A204.1 (cell line): ENCODE data around the gene ABHD17A.
A peak's percentile ranks its signal among the peaks of the same experiment; 100 is the strongest.
"Not testable (repeated sequence)": the region's sequence is repeated elsewhere in the genome, so short reads cannot be mapped to it uniquely, and the experiment has no call there.

ENCODE experiments used
- FAIRE-seq: peaks from 2 replicates; lab custom pipeline; 2012; peaks lifted over from hg19 to GRCh38; lab: Jason Lieb, UNC

ABHD17A gene

DNA sequence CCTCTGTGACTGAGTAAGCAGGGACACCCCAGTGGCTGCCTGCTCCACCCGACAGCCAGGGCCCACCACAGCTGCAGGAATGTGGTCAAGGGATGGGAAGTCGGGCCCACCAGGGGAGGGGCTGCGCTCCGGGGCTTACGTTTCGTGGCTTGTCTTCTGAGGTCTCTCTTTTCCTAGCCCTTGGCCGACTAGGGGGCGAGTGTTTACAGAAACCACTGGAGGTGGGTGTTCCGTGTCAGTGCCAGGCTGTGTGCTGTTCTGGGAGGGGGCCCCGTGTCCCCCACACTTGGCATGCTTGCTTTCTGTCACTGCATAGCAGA lies 24.4 kb upstream of the ABHD17A start:
- no peak for FAIRE-seq

GRCh38 chr19:1908364-1908678 lies 23.0 kb upstream of the ABHD17A start:
- FAIRE-seq = no peak

DNA sequence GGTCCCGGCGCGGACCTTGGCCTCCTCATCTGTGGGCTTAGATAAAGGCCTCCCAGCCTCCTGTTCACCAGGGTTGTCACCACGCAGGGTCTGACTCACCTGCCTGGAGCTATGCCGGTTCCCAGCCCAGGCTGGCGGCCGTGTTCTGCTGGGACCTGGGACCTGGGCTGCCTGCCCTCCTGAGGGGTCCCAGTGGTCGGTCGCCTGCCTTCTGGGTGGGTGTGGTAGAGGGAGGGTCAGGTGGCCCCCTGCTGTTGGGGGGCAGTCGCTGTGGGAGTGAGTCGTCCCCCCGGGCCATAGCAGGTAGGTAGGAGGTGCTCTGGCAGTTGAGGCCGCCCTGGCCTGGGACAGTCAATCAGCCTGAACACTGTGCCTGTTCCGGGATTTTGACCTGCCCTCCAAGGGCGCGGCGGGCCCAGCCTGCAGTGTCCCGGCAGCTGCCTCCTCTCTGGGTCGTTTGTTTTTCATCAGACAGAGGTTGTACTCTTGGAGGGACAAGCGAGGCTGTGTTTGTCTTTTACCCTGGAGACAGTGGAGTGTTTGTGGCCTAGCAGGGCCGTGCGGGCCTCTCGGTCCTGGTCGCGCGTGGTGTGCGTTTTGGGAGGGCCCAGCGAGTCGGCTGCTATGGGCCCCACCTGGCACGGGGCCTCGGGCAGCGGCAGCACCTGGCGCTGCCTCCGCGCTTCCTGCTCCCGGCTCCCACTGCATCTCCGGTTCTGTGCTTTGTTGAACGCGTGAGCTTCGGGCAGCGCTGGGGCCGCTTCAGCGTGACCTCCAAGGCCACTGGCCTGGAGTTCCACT lies 22.5 kb upstream of the ABHD17A start:
- no peak for FAIRE-seq

DNA sequence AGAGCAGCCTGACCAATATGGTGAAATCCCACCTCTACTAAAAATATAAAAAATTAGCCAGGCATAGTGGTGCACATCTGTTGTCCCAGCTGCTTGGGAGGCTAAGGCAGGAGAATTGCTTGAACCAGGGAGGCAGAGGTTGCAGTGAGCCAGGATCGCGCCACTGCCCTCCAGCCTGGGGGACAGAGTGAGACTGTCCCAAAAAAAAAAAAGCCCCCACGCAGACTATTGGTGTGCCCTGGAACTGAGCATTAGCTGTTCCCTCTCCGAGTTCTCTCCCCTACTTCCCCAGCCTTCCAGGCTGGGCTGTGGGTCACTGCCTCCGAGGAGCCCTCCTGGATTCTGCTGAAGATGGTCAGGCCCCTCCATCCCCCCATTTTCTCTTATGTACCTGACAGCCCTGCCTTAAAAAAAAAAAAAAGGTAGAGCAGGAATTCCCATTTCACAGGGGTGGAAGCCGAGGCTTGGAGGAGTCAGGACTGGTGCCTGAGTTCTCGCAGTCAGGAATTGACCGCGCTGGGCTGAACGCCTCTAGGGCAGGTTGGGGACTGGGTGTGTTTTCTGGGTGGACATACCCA lies 21.8 kb upstream of the ABHD17A start:
- no peak for FAIRE-seq

DNA sequence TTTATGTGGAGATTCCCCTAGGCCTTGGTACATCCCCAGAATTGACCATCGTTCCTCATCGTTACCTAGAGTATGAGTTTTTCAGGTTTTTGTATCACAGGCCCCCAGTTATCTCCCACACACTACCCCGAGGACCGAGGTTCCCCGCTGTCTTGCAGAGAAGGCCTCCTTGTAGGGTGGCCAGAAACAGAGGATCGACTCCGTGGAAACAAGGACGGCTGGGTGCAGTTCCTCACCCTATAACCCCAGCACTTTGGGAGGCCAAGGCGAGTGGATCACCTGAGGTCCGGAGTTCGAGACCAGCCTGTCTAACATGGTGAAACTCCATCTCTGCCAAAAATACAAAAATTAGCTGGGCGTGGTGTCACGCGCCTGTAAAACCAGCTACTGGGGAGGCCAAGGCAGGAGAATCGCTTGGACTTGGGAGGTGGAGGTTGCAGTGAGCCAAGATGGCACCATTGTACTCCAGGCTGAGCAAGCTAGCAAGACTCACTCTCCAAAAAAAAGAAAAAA lies 20.6 kb upstream of the ABHD17A start:
- no peak for FAIRE-seq

DNA sequence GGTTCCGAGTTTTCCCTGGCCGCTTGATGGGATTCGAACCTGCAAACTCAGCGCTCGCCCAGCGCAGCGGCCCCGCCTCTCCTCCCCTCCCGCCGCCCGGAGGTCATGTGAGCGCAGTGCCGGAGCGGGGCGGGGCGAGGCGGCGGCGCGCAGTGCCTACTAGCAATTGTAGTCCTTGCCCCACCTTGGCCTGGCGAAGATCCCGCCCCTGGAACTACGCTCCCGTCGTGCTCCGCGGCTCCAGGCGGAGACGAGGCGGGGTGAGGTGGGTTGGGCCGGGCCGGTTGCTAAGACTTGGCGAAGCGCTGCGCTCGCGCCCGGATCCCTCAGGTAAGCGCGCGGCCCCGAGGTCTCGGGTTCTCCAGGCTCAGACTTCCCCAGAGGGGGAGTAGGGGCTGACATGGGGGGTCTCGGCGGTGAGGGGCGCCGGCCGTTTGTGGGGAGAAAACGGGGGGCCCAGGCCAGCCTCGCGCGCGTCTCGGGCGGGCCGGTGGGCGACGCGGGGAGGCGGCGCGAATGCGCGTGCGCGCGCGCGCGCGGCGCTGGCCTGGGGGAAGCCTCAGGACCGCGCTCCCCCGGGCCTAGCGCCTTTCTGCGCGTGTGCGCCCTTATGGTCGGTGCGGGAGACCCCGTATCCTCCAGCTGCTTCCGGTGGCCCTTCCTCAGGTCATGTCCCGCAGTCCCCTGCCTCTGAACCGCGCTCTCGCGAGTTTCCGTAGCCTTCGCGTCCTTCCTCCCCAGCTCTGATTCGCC lies 20.0 kb upstream of the ABHD17A start, which contains the start of the genes ADAT3 and SCAMP4:
TSS of gene ADAT3 (plus strand) at position 290 of the 753 bp plus-strand sequence. CDS start 6,649 bp downstream, outside the sequence.
TSS of gene SCAMP4 (plus strand) at position 290 of the 753 bp plus-strand sequence. CDS start 9,621 bp downstream, outside the sequence.
- FAIRE-seq = peak; percentile 92

- FAIRE-seq = no peak
Observed at GRCh38 chr19:1904860-1905109, 19.5 kb upstream of the ABHD17A start.

- no peak for FAIRE-seq
Observed at GRCh38 chr19:1902923-1903322, 17.6 kb upstream of the ABHD17A start.

DNA sequence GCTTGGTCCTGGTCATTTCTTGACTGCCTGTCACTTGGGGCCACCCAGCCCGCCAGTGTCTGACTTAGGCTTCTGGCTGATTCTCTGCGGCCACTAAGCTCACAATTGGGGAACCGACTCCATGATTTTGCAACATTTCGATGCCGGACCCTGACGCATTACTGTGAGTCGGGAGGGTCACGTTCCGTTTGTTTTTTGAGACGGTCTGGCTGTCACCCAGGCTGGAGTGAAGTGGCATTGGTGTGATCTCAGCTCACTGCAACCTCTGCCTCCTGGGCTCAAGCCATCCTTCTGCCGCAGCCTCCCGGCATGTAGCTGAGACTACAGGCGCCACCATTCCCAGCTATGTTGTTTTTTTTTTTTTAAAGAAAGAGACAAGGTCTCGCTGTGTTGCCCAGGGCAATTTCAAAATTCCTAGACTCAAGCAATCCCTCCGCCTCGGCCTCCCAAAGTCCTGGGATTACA lies 16.7 kb upstream of the ABHD17A start:
- FAIRE-seq = no peak

GRCh38 chr19:1896508-1896907 lies 11.2 kb upstream of the ABHD17A start:
- FAIRE-seq = no peak

- no peak for FAIRE-seq
Observed at GRCh38 chr19:1893791-1894190, 8.5 kb upstream of the ABHD17A start.

- FAIRE-seq = no peak
Observed at GRCh38 chr19:1889907-1890306, 4.6 kb upstream of the ABHD17A start.

DNA sequence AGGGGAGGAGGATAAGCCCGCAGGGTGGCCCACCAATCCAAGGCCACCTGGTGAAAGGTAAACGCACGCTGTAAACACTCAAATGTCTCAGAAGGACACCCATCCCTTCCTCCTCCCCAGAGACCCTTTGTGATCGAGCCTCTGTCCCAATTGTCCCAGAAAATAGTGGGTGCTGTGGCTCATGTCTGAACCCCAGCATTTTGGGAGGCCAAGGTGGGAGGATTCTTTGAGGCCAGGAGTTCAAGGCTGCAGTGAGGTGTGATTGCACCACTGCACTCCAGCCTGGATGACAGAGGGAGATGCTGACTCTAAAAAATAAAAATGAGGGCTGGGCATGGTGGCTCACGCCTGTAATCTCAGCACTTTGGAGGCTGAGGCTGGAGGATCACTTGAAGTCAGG lies 3.1 kb upstream of the ABHD17A start:
- FAIRE-seq = no peak

- not testable (repeated sequence) for FAIRE-seq
Observed at GRCh38 chr19:1886360-1886759, 1.1 kb upstream of the ABHD17A start.

DNA sequence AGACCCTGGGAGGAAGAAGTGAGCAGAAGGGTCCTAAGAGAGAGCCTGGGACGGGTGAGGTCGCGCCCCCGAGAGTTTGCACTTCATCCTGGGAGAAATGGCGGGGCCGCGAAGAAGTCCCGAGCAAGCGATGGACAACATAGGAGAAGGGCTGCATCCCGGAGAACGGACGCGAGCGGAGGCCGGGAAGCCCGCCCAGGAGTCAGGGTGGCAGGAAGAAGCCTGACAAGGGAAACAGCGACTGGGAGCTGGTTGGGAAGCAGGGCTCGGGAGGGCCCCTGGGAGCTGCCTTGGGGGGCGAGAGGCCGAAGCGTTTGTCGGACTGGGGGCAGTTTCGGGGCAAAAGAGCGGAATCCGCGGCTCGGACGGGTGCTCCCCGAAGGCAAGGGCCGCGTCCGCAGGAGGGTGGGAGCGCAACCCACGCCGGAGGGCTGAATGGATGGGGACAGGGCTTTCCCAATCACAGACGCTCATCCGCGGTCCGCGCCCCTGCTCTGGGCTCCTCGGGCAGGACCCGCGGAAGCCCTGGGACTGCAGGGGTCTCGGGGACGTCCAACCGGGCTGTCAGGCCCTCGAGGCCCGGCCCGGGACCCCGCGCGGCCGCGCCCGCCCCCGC lies 469 bp downstream of the ABHD17A start:
- no peak for FAIRE-seq

DNA sequence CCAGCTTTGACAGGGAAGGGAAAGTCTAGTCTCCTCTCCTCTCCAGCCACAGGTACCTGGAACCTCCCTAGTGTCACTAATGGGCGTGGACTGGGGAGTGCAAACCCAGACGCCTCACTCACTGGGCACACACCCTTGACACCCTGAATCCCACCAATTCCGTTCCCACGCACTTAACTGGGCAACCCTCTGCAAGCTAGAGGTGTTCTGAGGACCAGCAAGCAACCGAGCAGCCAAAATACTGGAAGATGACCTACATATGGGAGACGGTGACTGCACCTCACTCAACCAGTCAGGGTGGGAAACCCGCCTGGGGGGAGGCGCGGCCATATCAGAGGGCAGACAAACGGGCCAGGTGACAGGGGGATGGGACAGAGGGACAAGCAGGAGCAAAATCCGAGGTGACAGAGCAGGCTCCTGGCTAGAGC lies 991 bp downstream of the ABHD17A start:
- no peak for FAIRE-seq

DNA sequence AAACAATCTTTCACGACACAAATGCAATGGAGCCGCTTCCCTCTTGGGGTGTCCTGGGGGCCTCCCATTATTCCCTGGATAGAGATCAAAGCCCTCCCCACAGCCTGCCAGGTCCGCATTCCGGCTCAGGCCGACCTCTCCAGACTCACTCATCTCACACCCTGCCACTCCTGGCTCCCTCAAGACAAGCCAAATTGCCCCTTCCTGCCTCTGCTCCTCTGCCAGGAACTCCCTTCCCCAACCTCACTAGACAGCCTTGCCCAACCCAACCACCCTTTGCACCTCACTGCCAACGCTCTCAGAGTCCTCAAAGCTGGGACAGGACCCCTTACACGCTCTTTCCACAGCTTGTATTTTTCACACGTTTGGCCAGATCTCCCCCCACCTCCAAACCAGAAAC lies 1.5 kb downstream of the ABHD17A start:
- no peak for FAIRE-seq

DNA sequence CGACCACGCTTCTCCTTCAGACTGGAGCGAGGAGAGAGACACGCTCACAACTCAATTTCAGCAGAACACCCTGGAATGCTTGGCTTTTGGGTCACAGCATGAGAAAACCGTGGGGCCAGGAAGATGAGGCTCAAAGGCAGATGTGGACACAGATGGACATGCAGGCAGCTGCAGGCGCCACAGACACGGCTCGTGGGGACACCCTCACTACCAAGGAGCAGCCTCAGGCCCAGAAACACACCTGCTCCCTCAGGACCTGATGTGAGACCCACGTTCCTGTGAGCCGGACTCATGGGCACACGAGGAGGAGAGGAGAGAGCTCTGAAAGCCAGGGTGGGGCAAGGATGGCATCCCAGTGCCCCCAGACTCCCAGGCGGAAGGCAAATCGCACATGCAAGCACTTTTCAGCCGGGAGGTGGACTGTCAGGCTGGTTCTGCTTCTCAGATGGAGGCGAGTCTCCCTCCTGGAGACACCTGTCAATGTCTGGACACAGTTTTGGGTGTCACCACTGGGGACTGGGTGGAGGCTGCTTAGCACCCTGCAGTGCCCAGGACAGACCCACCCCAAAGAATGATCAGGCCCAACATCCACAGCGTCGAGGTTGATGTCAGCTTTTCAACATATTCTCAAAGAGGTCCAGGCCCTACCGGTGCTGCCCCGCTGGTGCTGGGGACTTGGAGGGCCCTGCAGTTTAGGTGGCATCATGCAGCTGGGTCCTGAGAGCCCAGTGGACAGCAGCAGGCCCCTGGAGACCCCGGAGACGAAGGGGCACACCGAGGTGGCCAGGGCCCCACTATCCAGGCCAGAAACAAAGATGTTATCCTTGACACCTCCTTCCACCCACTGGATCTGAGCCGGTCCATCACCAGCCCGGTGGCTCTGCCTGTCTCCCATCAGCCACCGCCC lies 2.3 kb downstream of the ABHD17A start:
- FAIRE-seq = no peak

GRCh38 chr19:1882089-1882785 lies 3.1 kb downstream of the ABHD17A start:
- no peak for FAIRE-seq

DNA sequence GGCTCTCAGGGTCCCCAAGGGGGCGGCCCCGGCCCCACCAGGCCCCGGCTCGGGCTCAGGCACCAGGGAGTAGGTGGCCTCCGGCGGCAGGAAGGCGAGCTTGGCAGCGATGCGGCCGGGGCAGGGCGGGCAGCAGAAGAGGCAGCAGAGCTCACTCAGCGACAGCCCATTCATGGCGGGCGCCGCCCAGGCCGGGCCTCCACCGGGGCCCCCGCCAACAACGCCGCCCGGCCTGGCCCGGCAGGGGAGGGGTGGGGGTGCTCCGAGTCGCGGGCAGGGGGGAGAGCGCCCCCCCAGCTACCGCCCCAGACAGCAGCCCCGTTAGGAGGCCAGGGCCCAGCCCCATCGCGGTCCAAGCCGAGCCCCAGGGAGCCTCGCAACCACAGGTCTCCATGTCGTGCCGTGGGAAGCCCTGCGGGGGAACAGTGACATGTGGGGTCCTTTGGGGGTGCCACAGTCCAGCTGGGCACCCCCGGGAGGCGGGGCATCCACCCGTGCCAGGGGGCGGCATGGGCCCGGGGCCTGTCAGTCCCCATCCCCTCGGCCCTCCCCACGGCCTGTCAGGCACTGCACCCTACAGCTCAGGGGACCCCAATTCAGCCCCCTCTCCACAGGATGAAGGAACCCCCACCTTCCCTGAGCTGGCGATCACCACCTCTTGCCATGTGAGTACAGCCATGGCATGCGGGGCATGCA lies 3.8 kb downstream of the ABHD17A start:
- not testable (repeated sequence) for FAIRE-seq
